IMR-90 (cell line): ENCODE results near the gene GABRA4. TPM values are rescaled to one million over a fixed set of nuclear protein-coding genes. Genes with fewer than 3 reads are reported as not detected.

Experiments used
- ATAC-seq: fragments of 200-7000 bp; cut with Tn5 transposase; 2 replicates; pipeline ENCODE4 v1.9.1; 2020; ENCODE audit warnings: low read depth, mild to moderate bottlenecking, moderate library complexity
- BruUV-seq: library from RNA; stranded (reverse); fragments of 400-500 nt; replicated peaks from 2 replicates; lab custom pipeline; 2021; lab: Mats Ljungman, UMichigan
- CTCF ChIA-PET: fragments of 300-600 bp; formaldehyde crosslinking; extraction: SDS; loops from one replicate; lab custom pipeline; 2021; ENCODE audit warnings: antibody characterized with exemption; lab: Yijun Ruan, JAX
- POLR2A ChIA-PET: fragments of 300-600 bp; sonication (Branson Sonifier 250); formaldehyde crosslinking; loops from one replicate; lab custom pipeline; 2022; ENCODE audit warnings: antibody characterized with exemption; ENCODE audit not compliant: unreplicated experiment; lab: Charles Lee
- DNase-seq: peaks from one replicate; pipeline ENCODE4 v3.0.0; 2013
- H2AFZ ChIP-seq: replicated peaks from 2 replicates; pipeline ENCODE3; 2013; ENCODE audit warnings: low read length, mild to moderate bottlenecking; ENCODE audit not compliant: poor library complexity
- H2AK5ac ChIP-seq: 2 replicates; pipeline ENCODE4 v1.6.1; 2013; ENCODE audit warnings: low read depth, low read length, inconsistent platforms
- H2AK9ac ChIP-seq: replicated peaks from 2 replicates; pipeline ENCODE3; 2013; ENCODE audit warnings: mild to moderate bottlenecking, low read depth, low read length, moderate library complexity; ENCODE audit not compliant: poor library complexity
- H2BK120ac ChIP-seq: 2 replicates; pipeline ENCODE4 v1.6.1; 2013; ENCODE audit warnings: low read depth, low read length, inconsistent platforms
- H2BK15ac ChIP-seq: 3 replicates; pipeline ENCODE4 v1.6.1; 2013; ENCODE audit warnings: low read depth, low read length, inconsistent platforms
- H2BK20ac ChIP-seq: 2 replicates; pipeline ENCODE4 v1.6.1; 2013; ENCODE audit warnings: low read depth, mild to moderate bottlenecking, inconsistent platforms, low read length, moderate library complexity
- H2BK5ac ChIP-seq: 2 replicates; pipeline ENCODE4 v1.6.1; 2013; ENCODE audit warnings: mild to moderate bottlenecking, low read depth, low read length, inconsistent platforms; ENCODE audit not compliant: poor library complexity, severe bottlenecking
- H3K14ac ChIP-seq: replicated peaks from 2 replicates; pipeline ENCODE4 v1.6.1; 2013; ENCODE audit warnings: low read depth, low read length, inconsistent platforms
- H3K18ac ChIP-seq: 2 replicates; pipeline ENCODE4 v1.6.1; 2013; ENCODE audit warnings: low read depth, low read length, control low read depth
- H3K23ac ChIP-seq: 2 replicates; pipeline ENCODE4 v1.6.1; 2013; ENCODE audit warnings: low read depth, low read length, inconsistent platforms
- H3K27ac ChIP-seq: 2 replicates; pipeline ENCODE4 v1.5.1; 2013; ENCODE audit warnings: mild to moderate bottlenecking, control low read depth, low read length; ENCODE audit not compliant: insufficient read depth
- H3K27me3 ChIP-seq: 2 replicates; pipeline ENCODE4 v1.6.1; 2013; ENCODE audit warnings: low read length; ENCODE audit not compliant: control insufficient read depth, insufficient read depth
- H3K36me3 ChIP-seq: 2 replicates; pipeline ENCODE4 v1.6.1; 2013; ENCODE audit warnings: low read length, mixed read lengths; ENCODE audit not compliant: control insufficient read depth, insufficient read depth
- H3K4ac ChIP-seq: 2 replicates; pipeline ENCODE4 v1.6.1; 2013; ENCODE audit warnings: low read depth, low read length, inconsistent platforms
- H3K4me1 ChIP-seq: 2 replicates; pipeline ENCODE4 v1.6.1; 2013; ENCODE audit warnings: low read length, mixed read lengths; ENCODE audit not compliant: control insufficient read depth, insufficient read depth
- H3K4me2 ChIP-seq: 2 replicates; pipeline ENCODE4 v1.6.1; 2013; ENCODE audit warnings: low read depth, mild to moderate bottlenecking, control low read depth, low read length, moderate library complexity
- H3K4me3 ChIP-seq: 2 replicates; pipeline ENCODE4 v1.5.1; 2013; ENCODE audit warnings: low read depth, mild to moderate bottlenecking, control low read depth, low read length, moderate library complexity; ENCODE audit not compliant: insufficient read depth
- H3K56ac ChIP-seq: 2 replicates; pipeline ENCODE4 v1.6.1; 2013; ENCODE audit warnings: low read length, inconsistent platforms; ENCODE audit not compliant: insufficient read depth; ENCODE audit errors: extremely low read depth
- H3K79me1 ChIP-seq, 2 experiments: 2 replicates each; pipeline ENCODE4 v1.6.1; 2013; ENCODE audit warnings: low read length in 2 of 2, inconsistent platforms in 1 of 2, low read depth in 1 of 2
- H3K9ac ChIP-seq: 2 replicates; pipeline ENCODE4 v1.6.1; 2013; ENCODE audit warnings: low read depth, low read length, control low read depth
- H3K9me1 ChIP-seq: 2 replicates; pipeline ENCODE4 v1.6.1; 2013; ENCODE audit warnings: low read length, inconsistent platforms; ENCODE audit not compliant: insufficient read depth
- H3K9me3 ChIP-seq: 2 replicates; pipeline ENCODE4 v1.6.1; 2013; ENCODE audit warnings: low read length; ENCODE audit not compliant: control insufficient read depth, insufficient read depth
- H4K20me1 ChIP-seq: 2 replicates; pipeline ENCODE4 v1.6.1; 2013; ENCODE audit warnings: low read length, inconsistent platforms; ENCODE audit not compliant: insufficient read depth
- H4K5ac ChIP-seq: 2 replicates; pipeline ENCODE4 v1.6.1; 2013; ENCODE audit warnings: mild to moderate bottlenecking, low read depth, low read length, control low read depth
- H4K8ac ChIP-seq, 2 experiments: 2 replicates each; pipeline ENCODE4 v1.6.1; 2013; ENCODE audit warnings: low read depth in 2 of 2, low read length in 2 of 2, control low read depth in 1 of 2, inconsistent platforms in 1 of 2
- H4K91ac ChIP-seq: 2 replicates; pipeline ENCODE4 v1.6.1; 2013; ENCODE audit warnings: low read depth, low read length, inconsistent platforms; ENCODE audit not compliant: insufficient read depth
- CTCF ChIP-seq: conservative IDR thresholded peaks from 2 replicates; pipeline ENCODE4 v1.5.1; 2012; ENCODE audit warnings: mild to moderate bottlenecking, low read depth, low read length, improper control_type of control experiment
- FOS ChIP-seq: fragments of 150-350 bp; IDR thresholded peaks from 2 replicates; pipeline ENCODE4 v1.6.1; 2016; ENCODE audit warnings: low read depth, low read length
- MAFK ChIP-seq: IDR thresholded peaks from 2 replicates; pipeline ENCODE4 v1.6.1; 2012; ENCODE audit warnings: low read depth, low read length, improper control_type of control experiment
- POLR2A ChIP-seq: IDR thresholded peaks from 2 replicates; pipeline ENCODE4 v1.6.1; 2012; ENCODE audit warnings: mild to moderate bottlenecking, low read depth, low read length
- RAD21 ChIP-seq: IDR thresholded peaks from 2 replicates; pipeline ENCODE4 v1.6.1; 2012; ENCODE audit warnings: low read length, improper control_type of control experiment
- SMC3 ChIP-seq: fragments of 150-350 bp; IDR thresholded peaks from 2 replicates; pipeline ENCODE4 v1.6.1; 2016; ENCODE audit warnings: low read depth, mild to moderate bottlenecking, antibody characterized with exemption, low read length, moderate library complexity
- USF2 ChIP-seq: fragments of 150-350 bp; IDR thresholded peaks from 2 replicates; pipeline ENCODE4 v1.6.1; 2017; ENCODE audit warnings: mild to moderate bottlenecking, antibody characterized with exemption, low read length, low read depth
- WGBS, 2 experiments: methylation state at CpG; one replicate each; pipeline versions ENCODE4 v1.1.5 to v1.1.7; 2013; ENCODE audit warnings: missing lambda C conversion rate in 2 of 2; ENCODE audit not compliant: insufficient read length in 1 of 2; ENCODE audit errors: extremely low coverage in 2 of 2; 5-methylcytosine and 5-hydroxymethylcytosine counted together
- dilution Hi-C: fragments of 300-500 bp; cut with HindIII; formaldehyde crosslinking; loops from one replicate; pipeline ENCODE4 v1.14.3; 2018; ENCODE audit warnings: low sequenced_read_pairs; ENCODE audit not compliant: unreplicated experiment
- in situ Hi-C: fragments of 300-500 bp; cut with MboI; formaldehyde crosslinking; loops from 3 replicates; pipeline ENCODE4 v1.14.3; 2019; ENCODE audit warnings: low sequenced_read_pairs, inconsistent platforms, mixed read lengths
- intact Hi-C: fragments of 100-400 bp; cut with micrococcal nuclease; formaldehyde crosslinking; loops from 2 replicates; pipeline ENCODE4 v1.10.0; 2022
- polyA plus RNA-seq, 3 experiments: library from polyadenylated mRNA; depleted of rRNA; stranded (reverse); fragments of >200 nt; gene quantifications; 2 replicates each; pipeline ENCODE4 v1.2.3, GENCODE V29; 2012; ENCODE audit warnings: low replicate concordance in 1 of 3
- total RNA-seq: library from RNA; depleted of rRNA; stranded (reverse); fragments of >200 nt; gene quantifications from 2 replicates; pipeline ENCODE4 v1.2.3, GENCODE V29; 2012

Gene GABRA4
- total and polyA plus RNA-seq, 2 of the 4 experiments (the other 2 are of a cell fraction): 1.1 to 1.8 TPM

- in situ Hi-C loops: no loop called here
- H4K91ac ChIP-seq: no peak overlapping the region
- no peak overlapping the region for H3K23ac ChIP-seq
- H4K8ac ChIP-seq: no peak overlapping the region
- H2AK5ac ChIP-seq: no peak overlapping the region
- H3K4me3 ChIP-seq: no peak overlapping the region
- no peak overlapping the region for H2BK20ac ChIP-seq
- H2AFZ ChIP-seq: no peak overlapping the region
- no peak overlapping the region for H3K9ac ChIP-seq
- no peak overlapping the region for H3K18ac ChIP-seq
- no peaks in the 10 kb centered on the region for H3K79me1 ChIP-seq
- no peaks in the 10 kb centered on the region for H3K4me1 ChIP-seq
- no peak overlapping the region for H2AK9ac ChIP-seq
- no peak overlapping the region for H3K56ac ChIP-seq
- H3K9me3 ChIP-seq: no peaks in the 10 kb centered on the region
- H3K9me1 ChIP-seq: no peaks in the 10 kb centered on the region
- no peak overlapping the region for H3K27ac ChIP-seq
- DNase-seq (no peak), ATAC-seq (no peak)
- H2BK5ac ChIP-seq: no peak overlapping the region
- H3K27me3 ChIP-seq: peaks cover 19% of the 10 kb centered on the region
- dilution Hi-C loops: no loop called here
- ChIA-PET POLR2A (no interaction called here), CTCF (no interaction called here)
- no peak overlapping the region for H2BK15ac ChIP-seq
- intact Hi-C loops: no loop called here
- TF ChIP-seq USF2: no peak
- TF ChIP-seq MAFK: no peak
- TF ChIP-seq POLR2A: no peak
- no peak for TF ChIP-seq FOS
- no peak for TF ChIP-seq SMC3
- no peak for TF ChIP-seq CTCF
- no peak for TF ChIP-seq RAD21
- no peak overlapping the region for H2BK120ac ChIP-seq
- no peak overlapping the region for H3K4me2 ChIP-seq
- no peak overlapping the region for H3K14ac ChIP-seq
- H4K20me1 ChIP-seq: no peaks in the 10 kb centered on the region
- no peak overlapping the region for H4K5ac ChIP-seq
- H3K4ac ChIP-seq: no peak overlapping the region
- no TSS peak for BruUV-seq
- WGBS, 2 experiments: 88 to 100% methylated on average over 1 of the region's 3 CpGs
- no peaks in the 10 kb centered on the region for H3K36me3 ChIP-seq
These were observed 6.3 kb downstream of the GABRA4 start for GRCh38 chr4:46986922-46987638.
